Upper lobe of left lung (tissue), 6 donors: Measurements from ENCODE around the gene PICALM. TPM values are rescaled to one million over a fixed set of nuclear protein-coding genes. Genes with fewer than 3 reads are reported as not detected.

Experiments used
- ATAC-seq, 2 donors: fragments of 200-7000 bp; cut with Tn5 transposase; one replicate each; pipeline ENCODE4 v1.9.1; 2022; ENCODE audit warnings: mild to moderate bottlenecking in 2 of 2, moderate library complexity in 2 of 2; ENCODE audit not compliant: low FRiP score in 2 of 2
- DNase-seq, 2 donors: peaks; one replicate each; pipeline ENCODE4 v3.0.0-alpha.2; 2019 to 2020
- H3K27ac ChIP-seq, 4 donors: fragments of 200-600 bp; sonication (generic); one replicate each; pipeline ENCODE4 v1.5.1; 2016 to 2019
- H3K27me3 ChIP-seq, 4 donors: fragments of 200-600 bp; sonication (generic); one replicate each; pipeline ENCODE4 v1.5.1; 2017 to 2019
- H3K36me3 ChIP-seq, 4 donors: fragments of 200-600 bp; sonication (generic); one replicate each; pipeline ENCODE4 v1.5.1; 2016 to 2019
- H3K4me1 ChIP-seq, 4 donors: fragments of 200-600 bp; sonication (generic); one replicate each; pipeline ENCODE4 v1.5.1; 2018 to 2019
- H3K4me3 ChIP-seq, 4 donors: fragments of 200-600 bp; sonication (generic); one replicate each; pipeline ENCODE4 v1.5.1; 2017 to 2019; ENCODE audit warnings: mild to moderate bottlenecking in 2 of 4, moderate library complexity in 1 of 4
- H3K9me3 ChIP-seq, 4 donors: fragments of 200-600 bp; sonication (generic); one replicate each; pipeline ENCODE4 v1.5.1; 2018 to 2019
- EP300 ChIP-seq, 4 donors: sonication (generic); formaldehyde crosslinking; IDR thresholded peaks; one replicate each; pipeline ENCODE4 v1.5.1; 2017; ENCODE audit warnings: antibody characterized with exemption in 4 of 4, control low read depth in 2 of 4
- POLR2A ChIP-seq, 4 donors: fragments of 450-650 bp; IDR thresholded peaks; one replicate each; pipeline ENCODE4 v1.5.1; 2016 to 2017; ENCODE audit warnings: antibody characterized with exemption in 4 of 4, mild to moderate bottlenecking in 2 of 4
- POLR2AphosphoS5 ChIP-seq, 2 donors: sonication (generic); formaldehyde crosslinking; IDR thresholded peaks; one replicate each; pipeline ENCODE4 v1.5.1; 2017; ENCODE audit warnings: antibody characterized with exemption in 2 of 2
- WGBS, 2 donors: methylation state at CpG; one replicate each; pipeline ENCODE4 v1.1.5; 2017 to 2018; 5-methylcytosine and 5-hydroxymethylcytosine counted together
- total RNA-seq, 6 donors: library from RNA; depleted of rRNA in 4 of 6; stranded (reverse); fragments of >200 nt in 4 of 6; gene quantifications; one replicate each; pipeline versions ENCODE4 v1.1.0 to v1.2.1, GENCODE V29; 2016 to 2021
- TF ChIP-seq, protein P1 (sequence below), 6 experiments: fragments of 450-650 bp in 4 of 6; fragments of 200-600 bp in 2 of 6; sonication (generic) in 2 of 6; IDR thresholded peaks; one replicate each; pipeline ENCODE4 v1.5.1; 2016 to 2019; ENCODE audit warnings: antibody characterized with exemption in 6 of 6
- donor health status: DM: no; HTN: no; CAD: no; lungs with moderate emphysema.
- donor health status: DM: no; HTN: yes; CAD: no; lungs with severe emphysema.

PICALM gene
- total RNA-seq, 6 donors from 2014 or later, result 144 to 294 (median 198) TPM

DNA sequence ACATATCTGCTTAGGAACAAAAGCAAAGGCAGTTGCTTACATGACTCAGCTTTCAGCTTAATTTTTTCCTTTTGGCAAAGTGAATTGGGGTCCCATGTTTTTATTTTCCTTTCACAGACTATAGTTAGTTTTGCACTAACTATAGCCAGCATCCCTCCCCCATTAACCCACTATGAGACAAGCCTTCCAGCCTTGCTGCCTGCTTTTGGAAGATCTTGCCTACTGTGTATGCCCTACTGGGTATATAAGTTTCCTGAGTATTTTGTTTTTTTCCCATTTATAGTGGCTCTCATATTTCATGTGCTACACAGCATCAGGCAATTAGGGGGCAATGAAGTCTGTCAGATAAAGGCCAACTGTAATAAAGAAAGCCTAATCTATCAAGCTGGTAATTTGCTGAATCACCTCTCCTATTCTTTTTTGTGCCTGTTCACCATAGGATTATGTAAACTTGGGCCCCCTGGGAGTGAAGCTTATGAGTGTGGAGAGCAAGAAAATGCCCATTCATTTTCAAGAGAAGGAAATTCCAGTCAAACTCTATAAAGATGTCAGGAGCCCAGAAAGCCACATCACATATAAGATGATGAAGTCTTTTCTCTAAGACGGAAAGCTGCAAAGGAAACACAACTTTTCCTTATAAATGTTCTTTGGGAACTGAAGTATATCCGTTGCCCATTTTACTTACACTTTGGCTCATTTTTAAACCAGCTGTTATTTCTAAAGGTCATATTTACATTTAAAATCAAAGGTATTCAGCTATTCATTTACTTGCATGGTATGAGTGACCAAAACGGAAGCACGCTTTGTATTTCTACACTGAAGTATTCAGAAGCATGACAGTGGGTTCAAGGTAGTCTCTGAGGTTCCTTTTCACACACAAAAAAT, 149.7 kb downstream of the PICALM start:
- ATAC-seq (no peak), DNase-seq (no peak)
- Histone ChIP-seq H3K36me3 (no peaks in the 10 kb centered on the region), H3K9me3 (peaks cover 0 to 6% (median 0%) of the 10 kb centered on the region in 4 donors), H3K27me3 (no peaks in the 10 kb centered on the region), H3K4me3 (no peak overlapping the region), H3K27ac (no peak overlapping the region), H3K4me1 (no peaks in the 10 kb centered on the region)
- 66 to 78% methylated on average over 4 of the region's 4 CpGs for WGBS, 2 donors
- no peak for TF ChIP-seq POLR2A (IDR thresholded peaks at IDR 0.05)
- TF ChIP-seq POLR2AphosphoS5 (IDR thresholded peaks at IDR 0.05), result no peak
- no peak for TF ChIP-seq EP300 (IDR thresholded peaks at IDR 0.05)
- TF ChIP-seq, protein P1, sequence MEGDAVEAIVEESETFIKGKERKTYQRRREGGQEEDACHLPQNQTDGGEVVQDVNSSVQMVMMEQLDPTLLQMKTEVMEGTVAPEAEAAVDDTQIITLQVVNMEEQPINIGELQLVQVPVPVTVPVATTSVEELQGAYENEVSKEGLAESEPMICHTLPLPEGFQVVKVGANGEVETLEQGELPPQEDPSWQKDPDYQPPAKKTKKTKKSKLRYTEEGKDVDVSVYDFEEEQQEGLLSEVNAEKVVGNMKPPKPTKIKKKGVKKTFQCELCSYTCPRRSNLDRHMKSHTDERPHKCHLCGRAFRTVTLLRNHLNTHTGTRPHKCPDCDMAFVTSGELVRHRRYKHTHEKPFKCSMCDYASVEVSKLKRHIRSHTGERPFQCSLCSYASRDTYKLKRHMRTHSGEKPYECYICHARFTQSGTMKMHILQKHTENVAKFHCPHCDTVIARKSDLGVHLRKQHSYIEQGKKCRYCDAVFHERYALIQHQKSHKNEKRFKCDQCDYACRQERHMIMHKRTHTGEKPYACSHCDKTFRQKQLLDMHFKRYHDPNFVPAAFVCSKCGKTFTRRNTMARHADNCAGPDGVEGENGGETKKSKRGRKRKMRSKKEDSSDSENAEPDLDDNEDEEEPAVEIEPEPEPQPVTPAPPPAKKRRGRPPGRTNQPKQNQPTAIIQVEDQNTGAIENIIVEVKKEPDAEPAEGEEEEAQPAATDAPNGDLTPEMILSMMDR (IDR thresholded peaks at IDR 0.05), result no peak

DNA sequence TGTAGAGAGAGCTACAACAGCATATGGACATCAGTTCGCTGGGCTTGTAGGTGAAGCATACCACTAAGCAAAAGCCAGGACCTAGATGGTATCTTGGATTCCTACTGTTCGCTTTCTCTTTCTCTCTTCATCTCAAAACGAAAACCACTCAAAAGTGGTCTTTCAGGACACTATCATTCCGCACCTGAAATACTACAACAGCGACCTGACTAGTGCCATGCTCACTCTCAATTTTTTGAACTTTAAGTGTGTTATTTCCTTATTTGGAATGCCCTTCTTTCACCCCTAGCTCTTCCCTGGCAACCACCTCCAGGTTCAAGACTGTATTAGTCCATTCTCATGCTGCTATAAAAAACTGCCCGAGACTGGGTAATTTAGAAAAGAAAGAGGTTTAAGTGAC, 154.5 kb downstream of the PICALM start:
- Histone ChIP-seq H3K27me3 (no peaks in the 10 kb centered on the region), H3K36me3 (no peaks in the 10 kb centered on the region), H3K27ac (no peak overlapping the region), H3K4me3 (no peak overlapping the region), H3K9me3 (peaks cover 0 to 6% (median 0%) of the 10 kb centered on the region in 4 donors), H3K4me1 (no peaks in the 10 kb centered on the region)
- DNase-seq (no peak), ATAC-seq (no peak)
- 86 to 93% methylated on average over 6 of the region's 6 CpGs for WGBS, 2 donors
- TF ChIP-seq POLR2AphosphoS5 (IDR thresholded peaks at IDR 0.05) (no peak), POLR2A (IDR thresholded peaks at IDR 0.05) (no peak), EP300 (IDR thresholded peaks at IDR 0.05) (no peak)
- TF ChIP-seq, protein P1 (IDR thresholded peaks at IDR 0.05), result no peak

DNA sequence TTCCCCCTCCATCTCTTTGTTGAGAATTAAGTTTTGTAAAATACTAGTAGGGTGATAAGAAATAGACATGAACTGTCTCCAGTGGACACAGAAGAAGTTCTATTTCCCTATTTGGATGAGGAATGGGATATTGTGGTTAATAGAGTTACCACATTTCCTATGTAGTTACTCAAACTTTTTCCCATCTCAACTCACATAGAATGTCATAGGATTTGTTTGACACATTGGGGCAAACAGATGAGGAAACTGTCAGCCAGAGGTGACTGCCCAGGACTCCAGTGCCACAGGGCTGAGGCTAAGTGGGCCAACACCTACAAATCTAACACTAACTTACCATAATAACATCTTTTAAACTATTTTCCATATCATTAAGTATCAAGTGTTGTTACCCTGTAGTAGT, 155.4 kb downstream of the PICALM start:
- Histone ChIP-seq H3K36me3 (no peaks in the 10 kb centered on the region), H3K27ac (no peak overlapping the region), H3K4me1 (no peaks in the 10 kb centered on the region), H3K9me3 (peaks cover 0 to 6% (median 0%) of the 10 kb centered on the region in 4 donors), H3K27me3 (no peaks in the 10 kb centered on the region), H3K4me3 (no peak overlapping the region)
- peak in 1 of 2 donors; percentile 67 for ATAC-seq
- DNase-seq, result no peak
- TF ChIP-seq, protein P1 (IDR thresholded peaks at IDR 0.05), result no peak
- no peak for TF ChIP-seq POLR2A (IDR thresholded peaks at IDR 0.05)
- TF ChIP-seq POLR2AphosphoS5 (IDR thresholded peaks at IDR 0.05), result no peak
- no peak for TF ChIP-seq EP300 (IDR thresholded peaks at IDR 0.05)

DNA sequence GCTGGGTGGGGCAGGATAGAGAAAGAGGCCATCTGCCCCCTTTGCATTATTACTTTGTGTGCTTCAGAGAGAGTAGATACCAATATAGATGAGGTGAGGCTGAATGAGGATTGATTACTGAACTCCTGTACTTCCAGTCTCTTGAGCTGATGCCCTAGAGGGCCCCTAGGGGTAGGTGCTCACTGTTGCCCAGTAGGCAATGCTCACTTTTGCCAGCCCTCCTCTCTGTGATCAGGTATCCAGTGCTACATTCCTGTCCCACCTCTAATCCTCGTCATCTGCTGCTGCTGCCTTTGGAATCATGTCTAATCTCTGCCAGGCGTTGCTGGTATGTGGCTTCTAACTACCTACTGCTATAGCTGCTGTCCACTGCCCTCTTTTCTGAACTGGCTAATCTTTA, 156.5 kb downstream of the PICALM start:
- no peak overlapping the region for H3K27ac ChIP-seq
- H3K4me1 ChIP-seq, result no peaks in the 10 kb centered on the region
- ATAC-seq, result no peak
- DNase-seq, result no peak
- H3K9me3 ChIP-seq, result peaks cover 0 to 6% (median 0%) of the 10 kb centered on the region in 4 donors
- 76 to 82% methylated on average over 2 of the region's 2 CpGs for WGBS, 2 donors
- no peaks in the 10 kb centered on the region for H3K36me3 ChIP-seq
- no peaks in the 10 kb centered on the region for H3K27me3 ChIP-seq
- H3K4me3 ChIP-seq, result no peak overlapping the region
- TF ChIP-seq, protein P1 (IDR thresholded peaks at IDR 0.05), result no peak
- no peak for TF ChIP-seq EP300 (IDR thresholded peaks at IDR 0.05)
- TF ChIP-seq POLR2AphosphoS5 (IDR thresholded peaks at IDR 0.05), result no peak
- no peak for TF ChIP-seq POLR2A (IDR thresholded peaks at IDR 0.05)

Other genes with a start within 250 kb of the PICALM start
- not detected for gene CCDC83, start 213.7 kb downstream of the PICALM start, total RNA-seq
- gene EED, start 175.7 kb upstream of the PICALM start, total RNA-seq, result 10 to 100 TPM in 5 of 6 donors, 1 to 10 TPM in 1; 6.7 to 43.1 (median 16.0) TPM
- gene HIKESHI, start 233.2 kb upstream of the PICALM start, total RNA-seq, result 10 to 100 TPM in 5 of 6 donors, 1 to 10 TPM in 1; 7.7 to 31.9 (median 24.2) TPM